GM21360 (cell line): ENCODE data around the gene LMX1A.

Experiments
- ATAC-seq: cut with Tn5 transposase; IDR thresholded peaks from one replicate; pipeline ENCODE4 v1.9.1; 2021; ENCODE audit warnings: mild to moderate bottlenecking, moderate library complexity; ENCODE audit not compliant: unreplicated experiment

LMX1A gene

DNA sequence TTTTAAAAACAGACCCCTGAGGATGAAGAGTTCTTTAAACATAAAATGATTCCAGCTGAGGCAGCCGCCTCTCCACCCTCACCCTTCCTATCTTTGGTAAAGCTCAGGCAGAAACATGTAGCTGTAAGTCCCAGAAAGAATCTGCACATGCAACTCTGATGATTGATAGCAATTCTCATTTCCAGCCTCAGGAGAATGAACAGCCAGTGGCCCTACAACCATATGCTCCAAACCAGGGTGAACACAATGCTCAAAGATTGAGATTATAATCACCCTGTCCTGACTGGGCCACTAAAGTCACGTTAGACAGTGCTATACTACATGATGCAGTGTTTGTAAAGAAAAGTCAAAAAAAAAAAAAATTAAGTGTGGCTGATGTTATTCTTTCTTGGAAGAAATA lies 80.2 kb downstream of the LMX1A start:
- ATAC-seq = no peak

DNA sequence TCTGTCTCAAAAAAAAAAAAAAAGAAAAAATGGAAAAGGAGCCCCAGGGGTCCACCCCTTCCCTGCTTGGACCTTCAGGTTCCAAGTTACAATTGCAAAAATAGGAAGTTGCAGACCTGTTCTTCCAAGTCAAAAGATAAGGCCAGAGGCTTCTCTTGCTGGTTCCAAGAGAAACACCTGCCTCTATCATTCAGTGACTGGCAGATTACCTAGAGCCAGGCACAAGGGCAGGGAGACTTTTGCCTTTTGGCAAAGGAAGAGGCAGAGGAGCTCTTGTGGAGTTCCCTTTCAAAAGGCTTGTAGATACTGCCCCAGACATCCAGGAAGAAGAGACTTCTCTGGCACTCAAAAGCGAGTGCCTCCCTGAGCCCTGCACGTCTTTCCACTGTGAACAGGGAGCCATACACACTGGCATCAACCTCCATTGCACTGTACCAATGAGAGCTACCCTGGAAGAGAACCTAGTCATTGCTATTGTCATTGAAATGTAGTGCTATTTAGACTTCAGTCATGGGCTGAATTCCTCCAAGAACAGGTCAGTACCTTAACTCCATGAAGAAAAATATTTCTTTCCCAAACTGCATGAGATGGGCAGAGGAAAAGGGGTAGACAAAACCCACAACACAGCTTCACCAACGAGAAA lies 91.2 kb downstream of the LMX1A start:
- ATAC-seq = no peak

DNA sequence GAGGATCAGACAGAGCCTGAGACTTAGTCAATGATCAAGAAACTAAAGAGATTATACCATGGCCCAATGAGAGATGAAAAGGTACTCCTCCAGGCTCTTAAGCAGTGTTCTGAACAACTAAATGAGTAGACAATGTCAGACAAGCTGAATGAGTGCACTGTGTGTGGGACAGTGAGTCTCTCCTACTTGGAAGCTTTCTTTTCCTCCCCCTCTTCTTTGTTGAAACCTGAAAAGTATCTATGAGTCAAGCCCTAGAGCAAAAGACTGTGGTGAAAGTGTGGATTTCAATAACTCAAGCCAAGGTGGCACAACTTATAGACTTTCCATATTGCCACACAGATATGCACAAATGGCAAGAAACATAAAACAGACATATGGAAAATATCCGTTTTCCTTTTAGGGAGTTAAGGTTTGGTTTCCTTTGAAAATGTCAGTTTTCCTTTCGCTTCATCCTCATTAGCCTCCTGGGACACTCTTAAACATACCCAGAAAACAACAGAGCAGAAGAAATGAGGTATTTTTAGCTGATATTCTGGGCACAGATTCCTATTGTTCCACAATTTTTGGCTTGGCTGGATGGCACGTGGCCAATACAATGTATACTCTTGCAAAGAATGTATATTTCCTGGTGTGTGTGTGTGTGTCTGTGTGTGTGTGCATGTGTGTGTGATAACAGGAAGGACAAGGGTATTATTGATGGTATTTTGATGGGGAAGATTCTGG lies 96.6 kb downstream of the LMX1A start:
- ATAC-seq = no peak

DNA sequence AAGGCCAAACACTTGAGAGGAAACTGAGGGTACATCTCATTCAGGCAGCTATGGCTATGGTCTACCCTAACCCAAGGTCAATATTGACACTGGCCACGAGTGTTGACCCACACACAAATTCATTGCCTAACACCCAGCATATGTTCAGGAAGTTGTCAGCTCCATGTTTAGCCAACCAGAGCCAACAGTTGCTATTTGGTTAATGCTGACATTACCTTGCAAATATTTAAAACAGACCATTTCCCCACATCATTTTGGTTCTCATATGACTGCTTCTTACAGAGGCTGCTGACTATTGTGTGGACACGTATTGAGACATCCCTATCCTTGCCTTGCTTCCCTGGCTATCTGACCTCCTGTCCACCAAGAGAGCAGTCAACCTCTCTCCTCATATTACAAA lies 97.3 kb downstream of the LMX1A start:
- ATAC-seq = no peak

DNA sequence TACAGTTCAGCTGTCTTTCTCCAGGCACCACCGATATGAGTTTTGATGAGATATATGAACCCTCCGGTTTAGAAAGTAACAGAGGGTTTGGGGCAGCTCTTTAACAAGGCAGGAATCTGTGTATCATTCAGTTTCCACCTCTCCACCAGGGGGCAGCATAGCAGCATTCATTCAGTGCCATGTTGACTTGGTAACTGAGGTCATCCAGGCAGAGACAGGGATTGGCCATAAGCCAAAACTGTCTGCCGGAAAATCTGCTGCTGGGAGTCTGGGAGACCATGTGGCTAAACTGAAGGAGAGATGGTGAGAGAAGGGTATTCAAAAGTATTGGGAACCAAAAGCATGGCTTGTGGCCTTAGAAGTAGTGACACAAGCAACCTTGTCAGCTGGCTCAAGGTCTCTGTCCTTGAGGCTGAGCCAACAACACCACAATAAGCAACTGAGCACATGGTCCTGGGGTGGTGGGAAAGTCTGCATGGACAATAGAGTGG lies 98.5 kb downstream of the LMX1A start:
- no peak for ATAC-seq

DNA sequence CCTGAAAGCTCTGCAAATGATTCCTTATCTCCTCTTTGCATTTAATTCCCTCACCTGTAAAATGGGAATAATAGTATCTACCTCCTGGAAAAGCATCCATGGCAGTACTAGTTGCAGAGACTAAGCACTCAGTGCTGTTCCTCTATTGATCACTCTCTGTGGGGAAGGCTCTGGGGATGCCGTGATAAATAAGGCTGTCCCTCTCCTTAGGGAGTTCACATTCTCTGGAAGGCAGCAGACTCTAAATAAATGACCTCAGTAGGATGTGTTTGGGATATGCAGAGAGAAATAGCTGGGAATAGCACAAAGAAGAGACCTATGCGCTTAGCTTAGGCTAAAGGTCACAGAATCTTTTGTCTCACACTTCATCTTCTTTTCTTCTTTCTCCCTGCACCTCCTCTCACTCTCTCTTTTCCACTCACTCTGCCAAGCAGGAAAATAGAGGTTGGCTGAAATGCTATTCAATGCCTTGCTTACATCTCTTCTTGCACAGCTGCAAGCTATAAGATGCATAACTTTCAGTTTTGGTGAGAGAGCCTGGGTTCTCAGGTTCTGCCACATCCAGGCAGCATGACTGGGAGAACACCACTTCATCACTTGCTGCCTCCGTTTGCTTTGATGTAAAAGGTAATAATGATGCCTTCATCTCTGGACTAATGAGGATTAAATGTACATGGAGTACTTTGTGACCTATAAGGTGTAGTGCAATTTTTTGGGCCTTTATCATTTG lies 101.5 kb downstream of the LMX1A start:
- ATAC-seq = no peak

DNA sequence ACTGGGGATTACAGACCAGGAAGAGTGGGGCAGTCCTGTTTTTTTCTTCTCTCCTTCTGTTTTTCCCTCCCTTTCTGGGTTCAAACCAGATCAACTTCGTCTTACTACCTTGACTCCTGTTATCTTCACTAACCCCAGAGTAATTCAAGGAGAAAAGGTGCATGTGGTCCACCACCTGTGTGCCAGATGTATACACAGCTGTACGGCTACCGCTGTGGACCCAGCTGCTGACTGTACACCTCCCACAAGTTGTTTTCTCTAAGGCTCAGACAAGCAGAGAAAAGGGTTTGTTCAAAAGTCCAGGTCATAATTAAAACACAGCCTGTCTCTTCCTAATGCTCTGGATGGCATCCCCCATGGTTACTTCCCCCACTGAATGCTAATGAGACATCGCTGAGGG lies 102.1 kb downstream of the LMX1A start:
- ATAC-seq = no peak

DNA sequence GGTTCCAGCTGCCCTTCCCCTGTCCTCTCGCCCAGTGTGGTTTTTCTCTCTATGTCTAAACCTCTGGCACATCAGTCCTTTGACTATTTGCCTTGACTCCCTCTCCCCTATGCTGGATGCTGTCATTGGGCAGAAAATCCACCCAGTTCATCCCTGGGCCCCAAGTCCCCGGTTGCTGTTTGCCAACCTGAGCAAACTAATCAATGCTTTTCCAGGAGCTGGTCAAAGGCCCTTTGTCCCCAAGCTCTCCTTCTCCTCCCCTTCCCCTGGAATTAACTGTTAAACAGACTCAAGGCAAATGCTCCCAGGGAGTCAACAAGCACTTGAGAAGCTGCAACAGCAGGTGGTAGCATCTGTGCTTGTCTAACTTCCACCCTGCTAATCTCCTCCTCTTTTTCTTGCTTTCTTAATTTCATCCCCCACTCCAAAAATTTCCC lies 102.7 kb downstream of the LMX1A start:
- ATAC-seq = no peak

DNA sequence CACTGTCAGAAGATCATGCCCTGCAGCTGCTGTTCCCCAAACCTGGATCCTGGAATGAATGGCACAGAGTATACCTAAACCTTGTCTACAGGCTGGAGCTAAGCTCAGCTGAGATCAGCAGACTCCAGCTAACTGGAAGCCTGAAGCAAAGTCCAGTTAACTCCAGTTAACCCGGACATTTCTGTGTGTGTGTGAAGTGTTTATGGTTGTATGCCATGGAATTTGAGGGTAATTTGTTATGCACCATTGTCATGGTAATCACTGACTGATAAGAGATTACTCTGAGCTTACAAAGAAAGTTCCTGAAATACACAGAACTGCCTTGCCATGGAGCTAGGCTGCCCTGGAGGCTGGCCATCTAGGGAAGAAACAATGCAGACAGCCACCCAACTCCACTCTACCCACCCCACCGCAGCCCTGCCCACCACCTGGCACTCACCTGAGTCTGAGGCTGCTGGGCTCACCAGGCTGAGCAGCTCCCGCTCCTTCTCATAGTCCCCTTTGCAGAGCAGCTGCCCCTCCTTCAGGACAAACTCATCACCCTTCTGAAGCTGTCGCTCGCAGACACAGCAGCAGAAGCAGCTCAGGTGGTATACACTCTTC lies 107.4 kb downstream of the LMX1A start:
- no peak for ATAC-seq

DNA sequence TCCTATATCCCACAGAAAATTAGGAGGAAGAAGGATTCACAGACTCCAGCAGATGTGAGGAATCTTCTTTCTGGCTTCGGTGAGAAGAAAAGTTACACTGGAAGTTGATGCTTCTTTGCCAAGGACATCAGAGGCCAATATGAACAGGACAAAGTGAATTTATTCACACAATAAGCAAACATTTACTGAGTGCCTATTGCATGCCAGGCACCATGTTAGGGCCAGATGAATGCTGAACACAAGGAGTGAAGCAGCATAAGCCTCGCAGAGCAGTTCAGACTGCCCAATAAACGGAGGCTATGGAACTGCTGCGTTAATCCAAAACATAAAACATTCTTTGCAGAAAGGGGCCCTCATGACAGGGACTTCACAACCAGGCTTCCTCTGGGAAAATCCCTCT lies 114.6 kb downstream of the LMX1A start:
- no peak for ATAC-seq

DNA sequence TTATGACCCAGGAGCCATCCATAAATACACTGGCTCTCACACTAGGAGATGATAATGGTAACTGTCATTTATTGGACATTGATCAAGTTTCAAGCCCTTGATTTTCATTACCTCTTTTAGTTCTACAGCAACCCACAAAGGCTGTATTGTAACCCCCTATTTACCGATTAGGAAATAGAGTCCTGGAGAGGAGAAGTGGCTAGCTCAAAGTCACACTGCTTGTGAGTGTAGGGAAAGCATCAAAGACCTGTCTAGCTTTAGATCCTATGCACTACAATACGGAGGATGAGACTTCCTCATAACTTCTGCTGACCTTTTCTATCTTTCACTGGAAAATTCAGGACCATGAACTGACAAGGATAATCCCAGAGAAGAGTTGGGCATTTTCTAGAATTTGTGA lies 115.2 kb downstream of the LMX1A start:
- ATAC-seq = no peak

DNA sequence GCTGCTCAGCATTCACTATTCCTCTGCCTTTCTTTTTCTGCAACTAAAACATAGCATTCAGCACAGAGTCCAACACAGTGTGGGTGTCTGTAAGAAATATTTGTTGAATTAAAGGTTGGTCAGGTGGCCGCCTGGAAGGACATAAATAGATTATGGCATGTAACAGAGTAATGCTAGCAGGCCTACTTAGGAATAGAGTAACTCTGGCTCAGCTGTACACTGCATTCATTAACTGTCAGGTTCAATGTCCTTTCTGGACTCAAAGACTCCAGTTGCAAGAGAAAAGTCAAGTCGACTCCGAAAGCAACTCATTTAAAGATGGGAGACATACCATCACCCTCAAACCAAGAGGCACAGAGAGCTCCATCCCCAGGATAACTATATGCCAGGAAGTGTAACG lies 116.0 kb downstream of the LMX1A start:
- no peak for ATAC-seq

DNA sequence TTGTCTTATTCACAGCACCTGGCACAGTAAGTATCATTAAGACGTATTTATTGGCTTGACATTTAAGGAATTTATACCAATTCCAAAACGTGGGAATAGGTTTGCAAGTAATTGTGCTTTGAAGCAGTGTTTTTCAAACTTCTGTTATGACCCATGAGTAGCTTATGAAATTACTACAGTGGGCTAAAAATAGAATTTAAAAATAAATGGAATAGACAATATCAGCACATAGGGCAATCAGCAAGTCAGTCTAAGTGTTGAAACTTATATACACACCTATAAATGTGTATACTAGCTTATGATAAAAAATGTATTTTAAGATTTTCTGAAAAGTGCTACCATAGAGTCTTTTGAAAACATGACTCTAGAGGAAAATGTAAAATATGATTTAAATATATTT lies 116.6 kb downstream of the LMX1A start:
- ATAC-seq = no peak

DNA sequence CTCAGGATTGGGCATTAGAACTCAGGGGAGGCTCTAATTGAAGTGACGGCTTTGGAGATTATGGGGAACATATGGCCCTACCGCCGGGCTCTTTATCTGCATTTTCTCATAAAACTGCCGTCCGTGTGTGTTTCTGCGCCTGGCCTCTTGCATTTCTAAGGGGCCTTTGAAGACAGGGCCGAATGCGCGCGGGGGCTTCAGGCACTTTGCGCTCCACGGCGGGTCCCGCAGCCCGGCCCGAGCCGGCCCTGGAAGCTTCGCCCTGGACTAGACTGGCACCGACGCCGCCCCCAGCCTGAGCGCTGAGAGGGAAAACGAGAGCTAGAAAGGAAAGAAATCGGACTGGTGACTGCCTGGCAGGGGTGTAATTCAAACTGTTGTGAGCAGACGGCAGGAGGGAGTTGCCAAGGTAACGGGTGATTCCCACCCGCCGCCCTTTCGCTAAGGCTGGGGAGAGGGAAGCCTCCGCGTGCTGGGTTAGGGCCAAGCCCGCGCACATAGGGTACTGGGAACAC lies 120.7 kb downstream of the LMX1A start:
- ATAC-seq = no peak

DNA sequence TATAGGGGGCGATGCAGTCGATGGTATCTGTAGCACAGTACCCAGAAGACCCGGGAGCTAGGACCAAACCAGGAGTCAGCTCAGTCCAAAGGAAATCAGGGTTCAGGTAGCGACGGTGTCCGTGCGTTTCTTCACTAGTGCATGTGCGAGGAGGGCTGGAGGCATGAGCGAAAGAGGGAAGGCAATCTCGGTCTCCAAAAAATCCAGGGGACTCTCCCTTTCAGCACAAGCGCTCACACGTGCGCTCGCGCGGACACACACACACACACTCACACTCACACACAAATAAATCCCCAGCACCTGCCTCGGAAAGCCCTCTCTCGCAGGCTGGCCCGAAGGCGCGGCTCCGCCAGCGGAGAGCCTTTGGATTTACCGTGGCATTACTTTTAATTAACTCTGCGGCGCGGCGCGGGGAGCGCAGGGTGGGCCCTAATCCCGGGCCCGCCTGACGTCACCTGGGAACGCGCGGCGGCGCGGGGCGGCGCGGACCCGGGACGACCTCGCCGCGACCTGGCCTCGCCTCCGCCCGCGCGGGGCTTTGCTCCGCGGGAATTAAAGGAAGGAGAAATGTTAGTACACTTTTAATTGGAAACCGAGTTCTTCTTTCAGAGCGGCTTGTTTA lies 121.2 kb downstream of the LMX1A start:
- ATAC-seq = no peak

DNA sequence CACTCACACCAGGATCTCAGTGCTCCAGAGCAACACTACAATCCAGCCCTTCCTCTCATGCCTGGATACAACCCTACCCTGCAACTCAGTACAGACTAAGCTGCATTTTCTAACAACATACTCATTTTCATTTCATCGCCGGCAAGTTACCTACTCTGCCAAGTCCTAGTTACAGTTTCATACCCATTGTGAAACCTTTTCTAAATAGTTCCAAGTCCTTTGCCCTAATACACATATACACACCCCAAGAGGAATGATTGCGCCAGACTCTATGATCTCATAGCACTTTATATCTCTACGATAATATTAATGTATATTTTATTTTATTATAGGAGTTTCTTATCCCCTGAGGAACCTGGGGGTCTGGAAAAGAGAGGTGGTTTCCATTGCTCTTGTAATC lies 122.4 kb downstream of the LMX1A start:
- no peak for ATAC-seq

DNA sequence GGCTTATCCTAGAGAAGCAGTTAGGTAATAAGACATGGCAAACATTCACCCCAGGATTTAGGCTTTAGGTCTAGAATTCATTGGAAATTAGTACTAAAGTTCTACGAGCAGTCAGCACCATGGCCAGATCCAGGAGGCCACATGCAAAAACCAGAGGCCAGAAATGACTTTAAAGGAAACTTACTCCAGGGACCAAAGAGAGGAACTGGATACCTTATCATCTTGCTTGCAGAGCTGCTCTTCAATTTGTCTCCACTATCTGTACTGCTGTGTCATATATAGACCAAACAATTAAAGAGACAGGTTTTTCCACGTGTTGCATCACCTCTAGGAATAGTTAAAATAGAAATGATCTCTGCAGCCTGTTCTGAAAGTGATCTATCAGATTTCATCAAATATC lies 127.8 kb downstream of the LMX1A start:
- no peak for ATAC-seq

DNA sequence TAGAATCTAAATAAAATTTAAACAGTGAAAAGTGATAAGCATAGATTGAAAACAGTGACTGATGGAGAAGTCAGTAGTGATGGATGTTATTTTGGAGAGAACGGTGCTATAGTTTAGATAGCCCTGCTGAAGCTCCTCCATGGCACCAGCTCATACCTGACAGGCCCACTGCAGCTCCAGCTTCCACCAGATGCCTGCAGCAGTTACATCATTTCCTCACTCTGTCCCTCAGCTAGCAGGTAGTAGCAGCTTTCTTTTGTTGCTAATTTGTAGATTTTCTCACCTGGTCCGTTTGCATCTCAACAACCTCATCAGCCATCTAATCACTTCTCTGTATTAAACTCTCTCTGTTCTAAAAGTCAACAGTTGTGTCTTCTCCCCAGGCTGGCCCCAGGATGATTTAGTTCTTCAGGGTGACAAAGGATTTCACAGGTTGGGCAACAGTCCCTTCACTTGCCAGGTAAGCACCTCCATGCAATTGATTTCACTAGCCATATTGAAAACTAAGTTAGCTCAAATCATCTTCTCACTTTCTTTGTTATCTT lies 128.3 kb downstream of the LMX1A start:
- no peak for ATAC-seq

DNA sequence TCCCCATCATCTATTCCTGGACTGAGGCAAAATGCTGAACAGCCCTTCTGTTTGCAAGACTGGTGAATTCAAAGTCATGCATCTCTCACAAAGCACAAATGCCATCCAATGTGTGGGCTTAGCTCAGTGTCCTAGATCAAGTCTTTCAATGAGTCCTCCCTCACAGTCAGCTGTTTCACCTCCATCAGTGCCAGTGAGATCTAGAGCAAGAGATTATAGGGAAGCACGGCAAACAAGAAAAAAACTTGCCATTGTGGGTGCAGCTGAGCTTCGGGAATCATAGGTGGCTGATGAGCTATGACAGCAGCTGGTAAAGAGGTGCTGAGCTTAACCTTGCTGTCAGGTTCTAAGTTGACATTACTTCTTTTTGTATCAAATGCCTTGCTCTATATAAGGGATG lies 130.2 kb downstream of the LMX1A start:
- no peak for ATAC-seq

DNA sequence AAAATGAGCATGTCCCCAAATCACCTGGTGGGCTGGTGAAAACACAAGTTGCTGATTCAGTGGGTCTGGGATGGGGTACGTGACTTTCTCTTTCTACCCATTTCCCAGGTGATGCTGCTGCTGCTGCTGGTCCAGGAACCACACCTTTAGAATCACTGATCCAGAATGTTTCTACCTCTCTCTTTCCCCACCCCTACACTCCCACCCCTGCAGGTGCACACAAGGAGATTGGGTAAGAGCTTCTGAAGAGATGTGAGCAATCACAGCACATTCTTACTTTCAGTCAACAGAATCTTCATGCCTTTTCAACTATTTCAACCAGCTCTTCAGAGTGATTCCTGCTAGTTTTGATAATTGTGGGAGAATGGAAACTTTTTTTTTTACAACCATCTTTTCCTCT lies 130.9 kb downstream of the LMX1A start:
- no peak for ATAC-seq

DNA sequence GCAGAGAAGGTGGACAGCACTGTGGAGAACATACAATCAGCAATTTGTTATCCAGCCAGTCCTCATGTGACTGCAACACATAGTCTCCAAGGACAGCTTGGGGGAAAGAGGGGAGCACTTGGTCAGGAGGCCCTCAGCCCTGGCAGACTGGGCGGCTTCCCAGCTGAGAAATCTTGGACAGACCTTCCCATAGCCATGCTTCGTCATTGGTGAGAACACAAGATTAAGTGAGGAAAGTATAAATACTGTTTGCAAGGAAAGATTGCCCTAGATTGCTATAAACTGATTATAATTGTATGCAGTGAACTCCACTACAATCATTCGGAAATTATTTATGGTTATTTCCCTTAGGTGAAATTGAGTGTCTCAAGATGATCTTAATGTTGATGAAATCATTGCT lies 131.5 kb downstream of the LMX1A start:
- no peak for ATAC-seq
